ENCODE results near the gene ZC3H7A. TPM values are rescaled to one million over a fixed set of nuclear protein-coding genes. Genes with fewer than 3 reads are reported as not detected.

The ZC3H7A gene
- total and polyA plus RNA-seq, 9 of the 15 experiments (the other 6 are each of a cell fraction or from before 2014, with no cell fraction given), result 19.8 to 49.1 (median 28.2) TPM

- peak; percentile 21; the same call in 1 of the 2 replicates for TF ChIP-seq JUN (IDR thresholded peaks at IDR 0.05; ENCODE audit: borderline replicate concordance, low read depth, low read length)
- no peak for TF ChIP-seq JUN (CRISPR knock-in tag; IDR thresholded peaks at IDR 0.05; ENCODE audit: borderline replicate concordance)
- TF ChIP-seq CEBPB (tag; IDR thresholded peaks at IDR 0.05), result no peak
- TF ChIP-seq ZNF124 (CRISPR knock-in tag; IDR thresholded peaks at IDR 0.05), result no peak
- no peak for TF ChIP-seq ZNF717 (CRISPR knock-in tag; IDR thresholded peaks at IDR 0.05)
- no peak for TF ChIP-seq ZNF143 (CRISPR knock-in tag; IDR thresholded peaks at IDR 0.05)
- no peak for TF ChIP-seq MLLT1 (IDR thresholded peaks at IDR 0.05)
- TF ChIP-seq, protein P1, sequence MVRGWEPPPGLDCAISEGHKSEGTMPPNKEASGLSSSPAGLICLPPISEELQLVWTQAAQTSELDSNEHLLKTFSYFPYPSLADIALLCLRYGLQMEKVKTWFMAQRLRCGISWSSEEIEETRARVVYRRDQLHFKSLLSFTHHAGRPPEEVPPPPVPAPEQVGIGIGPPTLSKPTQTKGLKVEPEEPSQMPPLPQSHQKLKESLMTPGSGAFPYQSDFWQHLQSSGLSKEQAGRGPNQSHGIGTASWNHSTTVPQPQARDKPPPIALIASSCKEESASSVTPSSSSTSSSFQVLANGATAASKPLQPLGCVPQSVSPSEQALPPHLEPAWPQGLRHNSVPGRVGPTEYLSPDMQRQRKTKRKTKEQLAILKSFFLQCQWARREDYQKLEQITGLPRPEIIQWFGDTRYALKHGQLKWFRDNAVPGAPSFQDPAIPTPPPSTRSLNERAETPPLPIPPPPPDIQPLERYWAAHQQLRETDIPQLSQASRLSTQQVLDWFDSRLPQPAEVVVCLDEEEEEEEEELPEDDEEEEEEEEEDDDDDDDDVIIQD (CRISPR knock-in tag; IDR thresholded peaks at IDR 0.05), result no peak
- TF ChIP-seq ELK3 (CRISPR knock-in tag; IDR thresholded peaks at IDR 0.05), result no peak
- TF ChIP-seq NONO (IDR thresholded peaks at IDR 0.05; ENCODE audit: low read depth in 2 of 2, low read length in 1 of 2), result peak; percentile 83 to 98
- TF ChIP-seq SPI1 (IDR thresholded peaks at IDR 0.05; ENCODE audit: borderline replicate concordance, low read depth, low read length), result no peak
- no peak for TF ChIP-seq MIER1 (IDR thresholded peaks at IDR 0.05; ENCODE audit: low read depth)
- no peak for TF ChIP-seq ZNF695 (CRISPR knock-in tag; IDR thresholded peaks at IDR 0.05)
- TF ChIP-seq ATF6 (CRISPR knock-in tag; IDR thresholded peaks at IDR 0.05), result no peak
- TF ChIP-seq LCOR (CRISPR knock-in tag; IDR thresholded peaks at IDR 0.05), result peak; percentile 73; the same call in 1 of the 2 replicates
- peak; percentile 89 for TF ChIP-seq GMEB1 (CRISPR knock-in tag; IDR thresholded peaks at IDR 0.05)
- no peak for TF ChIP-seq CBFA2T2 (conservative IDR thresholded peaks at IDR 0.05)
- TF ChIP-seq ZNF445 (CRISPR knock-in tag; IDR thresholded peaks at IDR 0.05; ENCODE audit: low read depth), result no peak
- no peak for TF ChIP-seq SNIP1 (IDR thresholded peaks at IDR 0.05; ENCODE audit: low read depth)
- no peak for TF ChIP-seq ETV5 (CRISPR knock-in tag; IDR thresholded peaks at IDR 0.05; ENCODE audit: low read depth)
Measured at GRCh38 chr16:11742536-11743307, 54.3 kb downstream of the ZC3H7A start, which contains the start of gene TXNDC11 (continued).
